ENCODE results near the gene CMTM6. TPM values are rescaled to one million over a fixed set of nuclear protein-coding genes. Genes with fewer than 3 reads are reported as not detected.

CMTM6 gene
- polyA plus RNA-seq, 1 of the 3 experiments (the other 2 are of a cell fraction) = 29.8 TPM

DNA sequence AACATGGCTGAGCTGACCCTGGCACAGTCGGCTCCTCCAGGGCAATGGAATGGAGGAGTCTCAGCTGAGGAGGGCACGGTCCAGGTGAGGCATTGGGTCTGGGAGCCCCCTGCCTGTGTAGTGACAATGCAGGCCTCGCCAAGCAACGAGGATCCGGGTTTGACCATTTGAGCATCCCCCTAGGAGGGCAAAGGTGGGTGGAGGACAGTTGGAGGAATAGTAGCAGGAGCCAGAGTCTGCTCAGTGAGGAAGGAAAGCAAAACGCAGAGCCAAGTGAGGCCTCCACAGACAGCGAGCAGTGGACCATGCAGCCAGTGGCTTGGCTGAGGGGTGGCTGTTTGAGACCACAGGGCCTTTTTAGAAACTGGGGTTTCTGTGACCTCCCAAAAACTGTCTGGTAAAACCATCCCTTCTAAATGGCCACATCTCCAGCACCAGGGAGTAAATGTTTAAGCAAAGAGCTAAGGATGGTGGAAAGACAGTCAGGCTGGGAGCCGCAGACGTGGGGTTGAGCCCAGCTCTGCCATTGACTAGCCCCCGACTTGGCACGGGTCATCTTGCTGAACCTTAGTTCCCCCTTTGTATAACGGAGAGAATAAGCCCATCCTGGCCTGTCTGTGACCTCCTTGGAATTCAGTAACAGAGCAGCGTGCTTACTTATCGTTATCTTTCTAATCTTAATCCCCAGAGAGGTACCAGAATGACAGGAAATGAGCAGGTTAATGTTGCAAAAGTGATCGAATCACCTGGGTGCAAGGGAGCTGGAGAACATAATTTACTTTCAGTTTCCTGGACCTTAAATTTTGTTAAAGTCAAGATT lies 46.8 kb downstream of the CMTM6 start:
- H3K9ac ChIP-seq = no peak overlapping the region
- H3K27me3 ChIP-seq (ENCODE audit: insufficient read depth) = no peaks in the 10 kb centered on the region
- H3K27ac ChIP-seq (ENCODE audit: low read depth in 2 of 2, low read length in 1 of 2) = no peak overlapping the region
- no peaks in the 10 kb centered on the region for H3K9me2 ChIP-seq
- H3K4me2 ChIP-seq = no peak overlapping the region
- H3K4me3 ChIP-seq (ENCODE audit: low read depth in 2 of 2, low read length in 1 of 2) = no peak overlapping the region
- no peak for DNase-seq
- H3K79me2 ChIP-seq (ENCODE audit: insufficient read depth) = no peaks in the 10 kb centered on the region
- 94% methylated on average over 13 of the region's 15 CpGs for WGBS (ENCODE audit: low lambda C conversion rate)
- ChIA-PET CTCF (interaction anchor here (6.6 kb wide), 1 partner anchor 12 kb away, joined by 52 read pairs; no protein-coding TSS in a partner anchor), POLR2A (no interaction called here)
- TF ChIP-seq JUND (IDR thresholded peaks at IDR 0.05) = no peak
- no peak for TF ChIP-seq RXRA (IDR thresholded peaks at IDR 0.05; ENCODE audit: borderline replicate concordance, low read depth)
- TF ChIP-seq CHD2 (IDR thresholded peaks at IDR 0.05; ENCODE audit: low read length, partially characterized antibody) = no peak
- no peak for TF ChIP-seq FOXJ3 (CRISPR knock-in tag; IDR thresholded peaks at IDR 0.05)
- TF ChIP-seq GATA2 (CRISPR knock-in tag; IDR thresholded peaks at IDR 0.05) = no peak
- no peak for TF ChIP-seq SMC3 (IDR thresholded peaks at IDR 0.05; ENCODE audit: low read depth, low read length)
- H4K20me1 ChIP-seq (ENCODE audit: insufficient read depth) = no peaks in the 10 kb centered on the region
- no peaks in the 10 kb centered on the region for H3K9me3 ChIP-seq
- peaks cover 0 to 9% of the 10 kb centered on the region in 2 experiments for H3K36me3 ChIP-seq (replicated peaks in 1 of 2; ENCODE audit: control insufficient read depth in 1 of 2, insufficient read depth in 2 of 2, low read length in 1 of 2)
- H3K4me1 ChIP-seq (ENCODE audit: control insufficient read depth in 1 of 2, insufficient read depth in 2 of 2, low read depth in 1 of 2, low read length in 1 of 2) = peaks cover 0 to 7% of the 10 kb centered on the region in 2 experiments; a peak in 2 of 4 replicates
- no peak overlapping the region for H2AFZ ChIP-seq (ENCODE audit: low read depth)
- no peaks in the 10 kb centered on the region for H3F3A ChIP-seq (replicated peaks; ENCODE audit: insufficient read depth)

DNA sequence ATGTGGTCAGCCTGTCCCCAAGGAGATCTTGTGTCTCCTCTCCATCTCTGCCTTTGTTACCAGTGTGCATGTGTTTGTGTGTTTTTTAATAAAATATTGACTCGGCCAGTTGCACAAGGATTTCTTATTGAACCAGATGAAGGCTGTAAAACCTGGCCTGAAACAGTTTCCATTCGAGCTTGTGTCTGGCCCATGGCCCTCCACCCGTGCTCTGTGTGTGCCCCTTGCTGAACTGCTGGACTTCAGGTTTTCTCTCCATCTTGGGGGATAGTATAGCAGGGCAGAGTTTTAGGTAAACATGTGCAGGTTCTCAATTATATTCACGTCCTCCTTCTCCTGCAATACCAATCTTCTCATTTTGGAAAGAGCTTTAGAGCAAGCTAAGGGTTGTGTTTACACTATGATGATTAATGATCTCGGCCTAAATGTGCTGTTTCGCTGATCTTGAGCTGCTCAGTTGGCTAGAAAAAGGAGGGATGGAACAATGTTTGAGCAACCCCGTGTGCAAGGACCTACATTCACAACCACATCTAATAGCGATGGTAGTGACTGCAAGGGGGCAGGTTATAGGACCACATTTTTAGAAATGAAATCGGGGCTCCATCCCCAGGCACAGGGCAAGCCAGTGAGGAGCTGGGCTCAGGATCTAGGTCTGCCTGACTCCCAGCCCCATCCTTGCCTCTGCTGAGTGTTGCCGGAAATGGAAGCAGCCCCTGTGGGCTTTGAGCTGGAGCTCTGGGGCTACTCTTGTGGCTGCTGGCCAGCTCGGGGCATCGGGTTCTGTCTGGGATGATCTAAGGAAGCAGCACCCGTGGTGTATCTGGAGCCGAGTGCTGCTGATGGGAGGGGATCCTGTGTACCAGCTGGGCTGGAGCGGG lies 47.7 kb downstream of the CMTM6 start:
- WGBS (ENCODE audit: low lambda C conversion rate) = 92% methylated on average over 10 of the region's 15 CpGs
- H3K4me3 ChIP-seq (ENCODE audit: low read depth in 2 of 2, low read length in 1 of 2) = no peak overlapping the region
- POLR2A ChIA-PET = no interaction called here
- no peak for DNase-seq
- no peaks in the 10 kb centered on the region for H4K20me1 ChIP-seq (ENCODE audit: insufficient read depth)
- H3K27ac ChIP-seq (ENCODE audit: low read depth in 2 of 2, low read length in 1 of 2) = no peak overlapping the region; a peak in 1 of 4 replicates
- no peak overlapping the region for H3K4me2 ChIP-seq
- H3K27me3 ChIP-seq (ENCODE audit: insufficient read depth) = no peaks in the 10 kb centered on the region
- CTCF ChIA-PET = interaction anchor here (0.9 to 6.6 kb wide), 2 partner anchors 13 to 163 kb away, joined by 3 to 52 read pairs; no protein-coding TSS in a partner anchor
- H2AFZ ChIP-seq (ENCODE audit: low read depth) = no peak overlapping the region
- H3K9me3 ChIP-seq = no peaks in the 10 kb centered on the region
- H3K79me2 ChIP-seq (ENCODE audit: insufficient read depth) = no peaks in the 10 kb centered on the region
- no peak overlapping the region for H3K9ac ChIP-seq
- no peaks in the 10 kb centered on the region for H3F3A ChIP-seq (replicated peaks; ENCODE audit: insufficient read depth)
- H3K4me1 ChIP-seq (ENCODE audit: control insufficient read depth in 1 of 2, insufficient read depth in 2 of 2, low read depth in 1 of 2, low read length in 1 of 2) = peaks cover 0 to 7% of the 10 kb centered on the region in 2 experiments; a peak in 2 of 4 replicates
- TF ChIP-seq EZH2phosphoT487 (IDR thresholded peaks at IDR 0.05; ENCODE audit: borderline replicate concordance, low read depth) (no peak), SIN3A (IDR thresholded peaks at IDR 0.05; ENCODE audit: borderline replicate concordance, low read depth, low read length) (no peak), TAF1 (IDR thresholded peaks at IDR 0.05; ENCODE audit: borderline replicate concordance, low read depth, low read length) (no peak), FOSL2 (IDR thresholded peaks at IDR 0.05; ENCODE audit: borderline replicate concordance, low read depth) (no peak), SMC3 (IDR thresholded peaks at IDR 0.05; ENCODE audit: low read depth, low read length) (no peak), TCF12 (IDR thresholded peaks at IDR 0.05) (no peak)
- TF ChIP-seq, protein P1, sequence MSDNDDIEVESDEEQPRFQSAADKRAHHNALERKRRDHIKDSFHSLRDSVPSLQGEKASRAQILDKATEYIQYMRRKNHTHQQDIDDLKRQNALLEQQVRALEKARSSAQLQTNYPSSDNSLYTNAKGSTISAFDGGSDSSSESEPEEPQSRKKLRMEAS (IDR thresholded peaks at IDR 0.05; ENCODE audit: low read depth) = no peak
- H3K9me2 ChIP-seq = no peaks in the 10 kb centered on the region
- peaks cover 0 to 13% of the 10 kb centered on the region in 2 experiments for H3K36me3 ChIP-seq (replicated peaks in 1 of 2; ENCODE audit: control insufficient read depth in 1 of 2, insufficient read depth in 2 of 2, low read length in 1 of 2)
